Myocyte (in vitro differentiated cells): ENCODE data around the gene SH2D7. TPM values are rescaled to one million over a fixed set of nuclear protein-coding genes. Genes with fewer than 3 reads are reported as not detected.

ENCODE experiments used
- DNase-seq: peaks from one replicate; pipeline ENCODE4 v3.0.0-alpha.2; 2012; ENCODE audit warnings: low read depth
- total RNA-seq: library from RNA; depleted of rRNA; stranded (reverse); fragments of >200 nt; gene quantifications from 2 replicates; pipeline ENCODE4 v1.2.3, GENCODE V29; 2014

SH2D7 gene
- total RNA-seq, 1 donor from 2014 or later, result 0.16 TPM

GRCh38 chr15:78060232-78060631, 32.1 kb upstream of the SH2D7 start:
- no peak for DNase-seq

DNA sequence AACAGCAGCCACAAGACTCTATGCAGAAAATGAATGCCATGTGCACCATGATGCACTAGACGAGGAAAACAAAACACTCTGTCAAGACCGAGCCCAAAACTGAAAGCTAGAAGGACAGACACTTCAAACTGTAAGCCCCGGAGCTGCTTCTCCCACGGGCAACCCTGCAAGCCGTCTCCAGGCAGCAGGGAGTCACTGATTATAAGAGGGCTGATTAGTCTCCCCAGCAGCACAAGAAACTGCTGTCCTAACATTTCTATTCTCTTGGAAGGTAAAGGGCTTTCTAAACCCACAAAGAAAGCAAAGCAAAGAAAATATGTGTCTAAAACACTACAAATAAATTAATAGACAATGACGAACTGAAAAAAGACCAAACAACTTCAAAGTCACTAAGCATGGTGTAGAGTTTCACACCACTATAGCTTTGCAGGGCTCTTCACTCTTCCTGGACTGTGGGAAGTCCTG, 30.4 kb upstream of the SH2D7 start:
- peak; percentile 75 for DNase-seq

GRCh38 chr15:78063217-78063616, 29.1 kb upstream of the SH2D7 start:
- no peak for DNase-seq

GRCh38 chr15:78063970-78064385, 28.4 kb upstream of the SH2D7 start:
- no peak for DNase-seq

DNA sequence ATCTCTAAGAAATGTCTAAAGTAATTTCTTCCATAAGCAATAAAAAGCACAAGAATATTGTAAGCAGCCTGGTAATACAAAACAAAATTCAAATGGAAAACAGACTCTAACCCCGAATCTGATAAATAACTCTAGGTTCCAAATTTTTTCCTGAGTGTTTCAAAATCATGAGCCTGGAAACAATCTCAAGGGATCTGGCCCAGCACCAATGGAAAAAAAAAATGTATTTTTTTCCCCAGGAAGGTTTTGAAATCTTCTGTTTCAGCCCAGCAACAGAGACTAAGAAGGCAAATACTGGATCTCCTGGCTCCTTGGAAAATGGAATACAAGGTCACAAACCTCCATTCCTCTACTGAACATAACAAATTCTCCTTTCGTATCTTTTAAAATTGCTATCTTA, 27.8 kb upstream of the SH2D7 start:
- peak; percentile 49 for DNase-seq

DNA sequence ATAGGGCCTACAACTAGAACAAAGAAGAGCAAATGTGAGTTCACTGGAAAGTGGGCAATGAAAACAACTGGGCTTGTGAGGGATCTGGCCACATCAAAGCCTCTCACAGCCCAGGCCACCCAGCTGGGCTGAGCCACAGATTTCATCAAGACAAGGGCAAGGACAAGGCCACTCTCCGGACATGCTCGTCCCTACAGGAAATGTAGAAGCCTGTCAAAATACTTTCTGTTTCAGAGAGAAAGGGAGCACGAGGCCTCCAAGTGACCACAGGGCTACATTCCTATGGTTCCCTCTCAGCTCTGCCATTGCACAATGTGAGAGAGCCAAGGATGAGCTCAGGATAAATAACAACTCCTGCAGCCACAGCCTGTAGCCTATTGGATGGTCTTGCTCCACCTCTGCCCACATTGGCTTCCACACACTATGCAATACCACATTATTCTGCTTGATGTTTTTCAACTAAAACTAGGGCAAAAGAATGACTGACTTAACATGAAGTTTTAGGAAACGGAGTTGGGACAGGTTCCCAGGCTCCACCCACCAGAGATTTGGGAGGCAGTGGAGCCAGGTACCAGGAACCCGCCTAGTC, 27.0 kb upstream of the SH2D7 start:
- DNase-seq, result peak; percentile 98

- DNase-seq, result no peak
These were observed 26.1 kb upstream of the SH2D7 start for GRCh38 chr15:78065973-78066946.

DNA sequence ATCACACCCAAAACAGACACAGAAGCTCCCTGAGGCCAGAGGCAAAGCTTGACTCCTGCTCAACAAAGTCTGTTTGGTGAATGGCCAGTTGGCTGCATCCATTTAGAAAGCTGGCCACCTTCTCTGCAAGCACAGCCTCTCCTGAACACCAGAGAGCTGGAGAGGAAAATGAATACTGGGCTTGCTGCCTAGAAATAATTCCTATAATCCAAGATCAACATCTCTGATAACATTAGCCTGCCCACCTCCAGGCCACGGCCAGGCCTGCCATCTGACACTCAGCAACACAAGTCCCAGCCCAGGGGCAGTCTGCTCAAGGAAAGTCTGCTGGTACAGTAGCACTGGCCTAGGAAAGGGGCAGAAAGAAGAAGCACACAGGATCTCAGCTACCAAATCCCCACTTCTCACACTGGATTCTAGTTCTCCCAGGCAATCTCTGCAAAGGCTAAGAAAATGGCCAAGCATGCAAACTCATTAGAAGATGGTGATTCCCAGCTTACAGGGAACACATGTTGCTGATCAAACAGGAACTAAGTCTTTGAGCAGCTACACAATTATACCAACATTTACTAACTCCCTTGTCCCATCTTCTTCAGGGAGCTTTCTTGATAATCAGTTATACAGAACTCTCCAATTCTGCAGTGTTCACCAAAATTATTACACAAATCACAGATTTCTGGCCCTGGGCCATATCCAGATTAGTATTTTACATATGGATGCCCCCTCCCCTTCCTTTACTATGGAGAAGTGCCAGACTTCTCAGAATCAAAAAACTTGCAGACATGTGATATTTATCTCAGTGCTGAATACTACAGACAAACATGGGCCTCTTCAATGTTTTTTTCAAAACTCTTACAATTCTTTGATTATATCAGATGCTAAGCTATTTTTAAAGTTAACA, 24.8 kb upstream of the SH2D7 start:
- DNase-seq, result peak; percentile 74

DNA sequence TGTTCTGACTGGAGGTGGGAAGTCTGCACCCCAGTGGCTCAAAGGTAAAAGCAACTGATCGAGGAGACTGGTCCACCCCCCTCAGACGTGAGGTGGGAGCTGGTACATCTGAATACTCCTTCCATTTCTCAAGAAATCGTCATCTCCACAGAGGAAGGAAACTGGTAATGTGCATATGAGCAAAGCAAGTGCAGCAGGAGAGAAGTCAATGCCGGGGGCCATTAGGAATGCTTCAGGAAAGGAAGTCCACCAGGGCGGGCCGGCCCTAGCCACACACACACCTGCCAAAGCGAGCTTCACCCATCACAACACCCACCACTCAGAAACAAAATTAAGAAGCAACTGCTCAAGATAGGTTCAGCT, 23.3 kb upstream of the SH2D7 start:
- no peak for DNase-seq

DNA sequence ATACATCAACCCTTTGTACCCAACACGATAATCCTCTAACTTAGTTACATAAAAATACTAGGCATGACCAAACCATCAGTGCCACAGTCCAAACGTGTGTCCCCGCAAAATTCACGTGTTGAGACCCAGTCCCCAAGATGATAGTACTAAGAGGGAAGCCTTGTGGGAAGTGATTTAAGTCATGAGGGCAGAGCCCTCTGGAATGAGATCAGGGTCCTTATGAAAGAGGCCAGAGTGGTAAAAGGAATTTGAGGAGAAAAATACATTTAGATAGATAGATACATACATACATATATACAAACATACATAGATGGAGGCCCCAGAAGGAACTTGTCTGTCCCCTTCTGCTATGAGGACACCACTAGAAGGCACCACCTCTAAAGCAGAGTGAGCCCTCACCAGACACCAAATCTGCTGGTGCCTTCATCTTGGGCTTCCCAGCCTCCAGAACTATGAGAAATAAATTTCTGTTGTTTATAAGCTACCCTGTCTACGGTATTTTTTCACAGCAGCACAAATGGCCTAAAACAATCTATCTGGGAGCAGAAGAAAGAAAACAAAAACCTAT, 22.8 kb upstream of the SH2D7 start:
- no peak for DNase-seq

DNA sequence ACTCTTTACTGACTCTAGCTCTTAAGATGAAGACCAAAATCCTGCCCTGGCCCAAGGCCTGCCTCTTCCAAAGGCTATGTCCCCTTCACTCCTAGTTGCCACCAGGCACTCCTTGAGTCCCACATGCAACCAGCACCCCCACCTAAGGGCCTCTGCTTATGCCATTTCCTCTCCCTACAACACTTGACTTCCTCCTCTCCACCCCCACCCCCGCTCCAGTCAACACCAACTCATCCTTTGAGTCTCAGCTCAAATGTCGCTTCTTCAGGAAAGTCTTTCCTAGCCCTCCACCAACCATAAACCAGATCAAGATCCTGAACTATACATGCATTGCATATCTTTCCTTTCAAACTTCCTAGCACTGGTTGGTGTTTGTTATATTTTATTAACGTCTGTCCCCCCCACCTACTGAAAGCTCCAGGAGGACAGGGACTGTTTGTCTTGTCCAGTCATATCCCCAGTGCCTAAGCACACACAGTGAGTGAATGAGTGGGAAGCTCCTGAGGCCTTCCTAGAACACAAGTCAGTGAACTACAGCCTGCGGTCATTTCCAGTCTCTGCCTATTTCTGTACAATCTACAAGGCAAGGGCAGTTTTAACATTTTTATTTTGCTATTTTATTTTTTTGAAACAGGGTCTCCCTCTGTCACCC, 22.2 kb upstream of the SH2D7 start:
- no peak for DNase-seq

- DNase-seq, result no peak
These were observed 21.0 kb upstream of the SH2D7 start for GRCh38 chr15:78071383-78071782.

DNA sequence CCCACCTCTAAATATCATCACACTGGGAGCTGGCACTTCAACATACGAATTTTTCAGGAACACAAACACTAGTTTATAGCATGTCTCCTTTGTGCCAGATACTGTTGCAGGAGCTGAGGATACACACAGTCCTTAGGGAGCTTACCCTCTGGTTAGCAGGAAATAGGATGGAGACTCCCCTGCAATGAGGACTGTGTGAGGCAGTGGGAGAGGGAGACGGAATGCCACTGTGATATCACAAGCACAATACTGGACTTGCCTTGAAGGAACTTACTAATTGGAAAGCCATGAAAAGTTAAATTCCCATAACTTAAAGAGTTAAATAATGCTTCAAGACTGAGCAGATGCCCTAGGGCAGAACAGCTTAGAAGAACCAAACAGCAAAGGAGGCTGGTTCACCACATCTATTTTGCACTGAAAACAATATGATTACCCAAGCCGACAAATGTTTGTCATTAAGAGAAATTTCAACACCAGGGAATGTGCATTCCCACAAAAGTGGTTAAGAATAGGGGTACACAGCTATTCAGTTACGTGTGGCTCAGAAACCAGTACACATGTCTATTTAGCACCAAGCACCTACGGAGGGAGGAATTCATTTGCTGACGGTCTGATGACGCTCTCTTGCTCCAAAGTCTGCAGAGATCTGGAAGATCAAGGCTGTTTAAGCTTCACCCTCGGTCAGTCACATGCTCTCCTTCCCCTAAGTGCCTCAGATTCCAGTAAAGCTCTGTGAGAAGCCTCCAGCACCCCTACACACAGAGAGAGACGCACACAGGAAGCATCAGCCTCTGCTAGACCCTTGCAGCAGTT, 20.1 kb upstream of the SH2D7 start:
- DNase-seq, result peak; percentile 76

DNA sequence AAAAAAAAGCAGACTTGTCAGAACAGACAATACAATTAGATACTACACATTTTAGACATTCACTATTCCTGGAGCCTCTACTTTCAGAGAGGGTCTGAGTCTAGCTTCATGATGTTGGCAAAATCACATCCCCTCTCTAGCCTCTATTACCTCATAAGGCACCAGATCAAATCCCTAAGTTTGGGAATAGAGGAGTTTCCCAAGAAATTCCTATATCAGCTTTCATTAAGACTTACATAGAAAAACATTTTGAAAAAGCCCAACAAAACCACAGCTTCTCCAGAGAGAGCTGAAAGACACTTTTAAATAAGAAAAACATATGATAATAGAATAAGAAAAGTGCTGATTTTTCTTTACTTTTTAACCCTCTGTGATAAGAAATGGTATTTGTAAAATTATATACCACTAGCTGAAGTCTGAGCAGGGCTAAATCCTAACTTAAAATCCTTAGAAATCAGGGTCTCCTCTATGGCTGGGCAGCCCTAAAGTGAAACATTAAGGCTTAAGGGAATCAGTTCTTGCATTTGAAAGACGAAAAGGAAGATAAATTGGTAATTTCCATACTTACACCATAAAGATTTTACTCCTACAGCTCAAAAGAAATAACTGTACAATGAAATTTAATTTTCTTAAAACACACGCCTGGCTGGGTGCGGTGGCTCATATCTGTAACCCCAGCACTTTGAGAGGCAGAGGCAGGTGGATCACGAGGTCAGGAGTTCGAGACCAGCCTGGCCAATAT, 19.1 kb upstream of the SH2D7 start:
- no peak for DNase-seq

GRCh38 chr15:78075490-78076230, 16.7 kb upstream of the SH2D7 start:
- DNase-seq, result peak; percentile 82

- DNase-seq, result peak; percentile 45
These were observed 15.9 kb upstream of the SH2D7 start for GRCh38 chr15:78076231-78077052.
